Measurements from ENCODE around the gene PLXNA4.

PLXNA4 gene

DNA sequence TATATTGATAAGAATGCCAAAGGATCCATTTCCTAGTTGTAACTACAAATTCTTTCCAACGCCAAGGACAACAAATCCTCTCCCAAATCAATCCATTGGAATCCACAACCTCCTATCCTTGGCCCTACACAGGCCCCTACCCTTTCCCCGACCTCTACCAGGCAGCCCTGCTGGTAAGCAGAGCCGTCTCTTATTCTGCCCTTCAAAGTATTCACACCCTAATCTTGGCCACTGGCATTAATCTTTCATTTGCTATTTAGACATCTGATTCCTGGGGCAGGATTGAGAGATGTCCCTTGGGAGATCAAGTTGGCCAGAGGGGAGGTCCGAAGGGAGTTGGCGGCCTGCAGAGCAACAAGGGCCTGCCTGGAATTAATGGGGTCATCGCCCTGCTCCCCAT lies 161.4 kb downstream of the PLXNA4 start:
- Histone ChIP-seq H3K4me2 (ENCODE audit: low read length) (no peak overlapping the region), H3K23ac (ENCODE audit: low read length) (no peak overlapping the region), H3K36me3 (ENCODE audit: control insufficient read depth in 1 of 2, insufficient read depth in 2 of 2, low read length in 2 of 2) (no peaks in the 10 kb centered on the region), H2AFZ (ENCODE audit: insufficient read depth, low read length, poor library complexity) (no peak overlapping the region), H3K4ac (ENCODE audit: low read depth, low read length) (no peak overlapping the region), H4K91ac (ENCODE audit: low read depth, low read length) (no peak overlapping the region), H3K27me3 (ENCODE audit: insufficient read depth, low read length) (no peaks in the 10 kb centered on the region), H3K9me3 (ENCODE audit: insufficient read depth, low read depth, low read length) (no peaks in the 10 kb centered on the region), H2BK12ac (ENCODE audit: low read length) (no peak overlapping the region), H4K8ac (ENCODE audit: low read depth, low read length) (no peak overlapping the region), H3K79me1 (ENCODE audit: low read length) (no peaks in the 10 kb centered on the region), H3K4me3 (ENCODE audit: low read depth, low read length) (no peak overlapping the region), H3K27ac (ENCODE audit: low read depth, low read length) (no peak overlapping the region), H4K12ac (ENCODE audit: low read depth, low read length) (no peak overlapping the region), H3K14ac (ENCODE audit: low read length) (no peak overlapping the region), H3K4me1 (ENCODE audit: control insufficient read depth in 1 of 2, insufficient read depth in 2 of 2, low read length in 2 of 2) (no peaks in the 10 kb centered on the region), H2BK5ac (ENCODE audit: low read depth, low read length, poor library complexity) (no peak overlapping the region), H2BK120ac (ENCODE audit: insufficient read depth, low read length, poor library complexity) (no peak overlapping the region), H3K18ac (ENCODE audit: low read length) (no peak overlapping the region), H3K79me2 (ENCODE audit: control insufficient read depth, insufficient read depth, low read length, poor library complexity) (no peaks in the 10 kb centered on the region), H3K9ac (ENCODE audit: low read length) (no peak overlapping the region), H2AK5ac (ENCODE audit: low read length) (no peak overlapping the region)
- no peak for DNase-seq
- WGBS (ENCODE audit: extremely low coverage, insufficient coverage, insufficient read length), result no CpG with 5 or more reads among the region's 6 CpGs

- no peak overlapping the region for H3K18ac ChIP-seq (ENCODE audit: low read length)
- no peak overlapping the region for H2BK5ac ChIP-seq (ENCODE audit: low read depth, low read length, poor library complexity)
- H2AFZ ChIP-seq (ENCODE audit: insufficient read depth, low read length, poor library complexity), result no peak overlapping the region
- no peaks in the 10 kb centered on the region for H3K79me1 ChIP-seq (ENCODE audit: low read length)
- H2BK12ac ChIP-seq (ENCODE audit: low read length), result no peak overlapping the region
- H3K4me2 ChIP-seq (ENCODE audit: low read length), result no peak overlapping the region
- H3K9me3 ChIP-seq (ENCODE audit: insufficient read depth, low read depth, low read length), result no peaks in the 10 kb centered on the region
- no peak for DNase-seq
- H4K91ac ChIP-seq (ENCODE audit: low read depth, low read length), result no peak overlapping the region
- H2AK5ac ChIP-seq (ENCODE audit: low read length), result no peak overlapping the region
- no peaks in the 10 kb centered on the region for H3K27me3 ChIP-seq (ENCODE audit: insufficient read depth, low read length)
- no peak overlapping the region for H4K12ac ChIP-seq (ENCODE audit: low read depth, low read length)
- no peak overlapping the region for H3K27ac ChIP-seq (ENCODE audit: low read depth, low read length)
- no peak overlapping the region for H2BK120ac ChIP-seq (ENCODE audit: insufficient read depth, low read length, poor library complexity)
- H3K9ac ChIP-seq (ENCODE audit: low read length), result no peak overlapping the region
- no peak overlapping the region for H3K4me3 ChIP-seq (ENCODE audit: low read depth, low read length)
- no peak overlapping the region for H3K23ac ChIP-seq (ENCODE audit: low read length)
- H3K4me1 ChIP-seq (ENCODE audit: control insufficient read depth in 1 of 2, insufficient read depth in 2 of 2, low read length in 2 of 2), result no peaks in the 10 kb centered on the region
- H3K4ac ChIP-seq (ENCODE audit: low read depth, low read length), result no peak overlapping the region
- no peak overlapping the region for H4K8ac ChIP-seq (ENCODE audit: low read depth, low read length)
- no peaks in the 10 kb centered on the region for H3K36me3 ChIP-seq (ENCODE audit: control insufficient read depth in 1 of 2, insufficient read depth in 2 of 2, low read length in 2 of 2)
- H3K79me2 ChIP-seq (ENCODE audit: control insufficient read depth, insufficient read depth, low read length, poor library complexity), result no peaks in the 10 kb centered on the region
- H3K14ac ChIP-seq (ENCODE audit: low read length), result no peak overlapping the region
- no CpG with 5 or more reads among the region's 5 CpGs for WGBS (ENCODE audit: extremely low coverage, insufficient coverage, insufficient read length)
These were observed 163.8 kb downstream of the PLXNA4 start for GRCh38 chr7:132412435-132412834.

GRCh38 chr7:132410861-132411541 lies 165.3 kb downstream of the PLXNA4 start:
- no peaks in the 10 kb centered on the region for H3K36me3 ChIP-seq (ENCODE audit: control insufficient read depth in 1 of 2, insufficient read depth in 2 of 2, low read length in 2 of 2)
- no peak overlapping the region for H3K14ac ChIP-seq (ENCODE audit: low read length)
- DNase-seq, result no peak
- no peak overlapping the region for H4K12ac ChIP-seq (ENCODE audit: low read depth, low read length)
- no peak overlapping the region for H3K4ac ChIP-seq (ENCODE audit: low read depth, low read length)
- no peak overlapping the region for H4K91ac ChIP-seq (ENCODE audit: low read depth, low read length)
- H3K23ac ChIP-seq (ENCODE audit: low read length), result no peak overlapping the region
- no peaks in the 10 kb centered on the region for H3K9me3 ChIP-seq (ENCODE audit: insufficient read depth, low read depth, low read length)
- no peak overlapping the region for H2AFZ ChIP-seq (ENCODE audit: insufficient read depth, low read length, poor library complexity)
- H2BK120ac ChIP-seq (ENCODE audit: insufficient read depth, low read length, poor library complexity), result no peak overlapping the region
- WGBS (ENCODE audit: extremely low coverage, insufficient coverage, insufficient read length), result no CpG with 5 or more reads among the region's 11 CpGs
- H3K27me3 ChIP-seq (ENCODE audit: insufficient read depth, low read length), result no peaks in the 10 kb centered on the region
- no peak overlapping the region for H3K27ac ChIP-seq (ENCODE audit: low read depth, low read length)
- no peak overlapping the region for H2AK5ac ChIP-seq (ENCODE audit: low read length)
- H3K4me2 ChIP-seq (ENCODE audit: low read length), result no peak overlapping the region
- no peak overlapping the region for H2BK5ac ChIP-seq (ENCODE audit: low read depth, low read length, poor library complexity)
- no peaks in the 10 kb centered on the region for H3K79me1 ChIP-seq (ENCODE audit: low read length)
- no peak overlapping the region for H4K8ac ChIP-seq (ENCODE audit: low read depth, low read length)
- H2BK12ac ChIP-seq (ENCODE audit: low read length), result no peak overlapping the region
- no peaks in the 10 kb centered on the region for H3K4me1 ChIP-seq (ENCODE audit: control insufficient read depth in 1 of 2, insufficient read depth in 2 of 2, low read length in 2 of 2)
- no peak overlapping the region for H3K18ac ChIP-seq (ENCODE audit: low read length)
- H3K4me3 ChIP-seq (ENCODE audit: low read depth, low read length), result no peak overlapping the region
- H3K9ac ChIP-seq (ENCODE audit: low read length), result no peak overlapping the region
- no peaks in the 10 kb centered on the region for H3K79me2 ChIP-seq (ENCODE audit: control insufficient read depth, insufficient read depth, low read length, poor library complexity)

GRCh38 chr7:132410385-132410784 lies 165.9 kb downstream of the PLXNA4 start:
- no peak overlapping the region for H3K9ac ChIP-seq (ENCODE audit: low read length)
- no peak overlapping the region for H2AFZ ChIP-seq (ENCODE audit: insufficient read depth, low read length, poor library complexity)
- no peak overlapping the region for H4K91ac ChIP-seq (ENCODE audit: low read depth, low read length)
- no peak overlapping the region for H4K8ac ChIP-seq (ENCODE audit: low read depth, low read length)
- no peak overlapping the region for H3K4me3 ChIP-seq (ENCODE audit: low read depth, low read length)
- no peak overlapping the region for H3K23ac ChIP-seq (ENCODE audit: low read length)
- H3K4me2 ChIP-seq (ENCODE audit: low read length), result no peak overlapping the region
- H3K9me3 ChIP-seq (ENCODE audit: insufficient read depth, low read depth, low read length), result no peaks in the 10 kb centered on the region
- H2BK12ac ChIP-seq (ENCODE audit: low read length), result no peak overlapping the region
- no peak overlapping the region for H3K4ac ChIP-seq (ENCODE audit: low read depth, low read length)
- no peak overlapping the region for H2AK5ac ChIP-seq (ENCODE audit: low read length)
- H2BK120ac ChIP-seq (ENCODE audit: insufficient read depth, low read length, poor library complexity), result no peak overlapping the region
- WGBS (ENCODE audit: extremely low coverage, insufficient coverage, insufficient read length), result no CpG with 5 or more reads among the region's 7 CpGs
- H3K79me1 ChIP-seq (ENCODE audit: low read length), result no peaks in the 10 kb centered on the region
- DNase-seq, result no peak
- H3K27me3 ChIP-seq (ENCODE audit: insufficient read depth, low read length), result no peaks in the 10 kb centered on the region
- H3K14ac ChIP-seq (ENCODE audit: low read length), result no peak overlapping the region
- no peak overlapping the region for H2BK5ac ChIP-seq (ENCODE audit: low read depth, low read length, poor library complexity)
- no peaks in the 10 kb centered on the region for H3K4me1 ChIP-seq (ENCODE audit: control insufficient read depth in 1 of 2, insufficient read depth in 2 of 2, low read length in 2 of 2)
- no peak overlapping the region for H3K27ac ChIP-seq (ENCODE audit: low read depth, low read length)
- H3K36me3 ChIP-seq (ENCODE audit: control insufficient read depth in 1 of 2, insufficient read depth in 2 of 2, low read length in 2 of 2), result no peaks in the 10 kb centered on the region
- H4K12ac ChIP-seq (ENCODE audit: low read depth, low read length), result no peak overlapping the region
- H3K79me2 ChIP-seq (ENCODE audit: control insufficient read depth, insufficient read depth, low read length, poor library complexity), result no peaks in the 10 kb centered on the region
- H3K18ac ChIP-seq (ENCODE audit: low read length), result no peak overlapping the region

Data from trophoblast cell (in vitro differentiated cells and primary cell).